DND-41 (cell line): Measurements from ENCODE around the gene SNAI3.
A peak's percentile ranks its signal among the peaks of the same experiment; 100 is the strongest.

Experiments
- ATAC-seq: fragments of 200-7000 bp; cut with Tn5 transposase; 3 replicates; pipeline ENCODE4 v1.9.1; 2021; ENCODE audit warnings: low read depth; ENCODE audit not compliant: insufficient read depth
- DNase-seq: peaks from one replicate; pipeline ENCODE4 v3.0.0-alpha.2; 2020
- H2AFZ ChIP-seq: 2 replicates; pipeline ENCODE4 v1.6.0; 2012; ENCODE audit warnings: low read depth, low read length
- H3K27ac ChIP-seq: 2 replicates; pipeline ENCODE4 v1.5.1; 2012; ENCODE audit warnings: low read length, inconsistent platforms
- H3K27me3 ChIP-seq: fragments of 200-600 bp; sonication (generic); 2 replicates; pipeline ENCODE4 v1.6.0; 2012; ENCODE audit warnings: low read length, mild to moderate bottlenecking, inconsistent platforms; ENCODE audit not compliant: insufficient read depth, poor library complexity
- H3K36me3 ChIP-seq: 2 replicates; pipeline ENCODE4 v1.5.1; 2012; ENCODE audit warnings: low read length, inconsistent platforms; ENCODE audit not compliant: insufficient read depth
- H3K4me1 ChIP-seq: 2 replicates; pipeline ENCODE4 v1.5.1; 2012; ENCODE audit warnings: mild to moderate bottlenecking, low read length; ENCODE audit not compliant: insufficient read depth
- H3K4me2 ChIP-seq: 2 replicates; pipeline ENCODE4 v1.6.0; 2012; ENCODE audit warnings: mild to moderate bottlenecking, moderate library complexity, low read length, inconsistent platforms; ENCODE audit not compliant: insufficient read depth
- H3K4me3 ChIP-seq, 2 experiments: fragments of 200-600 bp in 1 of 2; shearing (Covaris generic) in 1 of 2; 2 replicates each; pipeline ENCODE4 v1.5.1; 2012 to 2016; ENCODE audit warnings: inconsistent platforms in 2 of 2, low read length in 2 of 2, mild to moderate bottlenecking in 2 of 2, low read depth in 1 of 2, moderate library complexity in 1 of 2
- H3K79me2 ChIP-seq: 2 replicates; pipeline ENCODE4 v1.6.0; 2012; ENCODE audit warnings: low read length, inconsistent platforms; ENCODE audit not compliant: insufficient read depth
- H3K9ac ChIP-seq: 2 replicates; pipeline ENCODE4 v1.6.0; 2012; ENCODE audit warnings: low read depth, mild to moderate bottlenecking, inconsistent platforms, low read length, moderate library complexity
- H3K9me3 ChIP-seq: 2 replicates; pipeline ENCODE4 v1.5.1; 2012; ENCODE audit warnings: low read length, moderate library complexity, mild to moderate bottlenecking, inconsistent platforms; ENCODE audit not compliant: insufficient read depth, severe bottlenecking
- H4K20me1 ChIP-seq: 2 replicates; pipeline ENCODE4 v1.6.0; 2012; ENCODE audit warnings: low read length; ENCODE audit not compliant: insufficient read depth
- CTCF ChIP-seq: IDR thresholded peaks from 2 replicates; pipeline ENCODE4 v1.5.1; 2012; ENCODE audit warnings: borderline replicate concordance, low read length, moderate library complexity, mild to moderate bottlenecking; ENCODE audit not compliant: poor library complexity, severe bottlenecking; ENCODE audit errors: extremely low read depth
- EZH2 ChIP-seq: IDR thresholded peaks from 3 replicates; pipeline ENCODE4 v1.6.1; 2012; ENCODE audit warnings: borderline replicate concordance, low read depth, mild to moderate bottlenecking, moderate library complexity, low read length, inconsistent platforms; ENCODE audit not compliant: severe bottlenecking

Gene SNAI3

DNA sequence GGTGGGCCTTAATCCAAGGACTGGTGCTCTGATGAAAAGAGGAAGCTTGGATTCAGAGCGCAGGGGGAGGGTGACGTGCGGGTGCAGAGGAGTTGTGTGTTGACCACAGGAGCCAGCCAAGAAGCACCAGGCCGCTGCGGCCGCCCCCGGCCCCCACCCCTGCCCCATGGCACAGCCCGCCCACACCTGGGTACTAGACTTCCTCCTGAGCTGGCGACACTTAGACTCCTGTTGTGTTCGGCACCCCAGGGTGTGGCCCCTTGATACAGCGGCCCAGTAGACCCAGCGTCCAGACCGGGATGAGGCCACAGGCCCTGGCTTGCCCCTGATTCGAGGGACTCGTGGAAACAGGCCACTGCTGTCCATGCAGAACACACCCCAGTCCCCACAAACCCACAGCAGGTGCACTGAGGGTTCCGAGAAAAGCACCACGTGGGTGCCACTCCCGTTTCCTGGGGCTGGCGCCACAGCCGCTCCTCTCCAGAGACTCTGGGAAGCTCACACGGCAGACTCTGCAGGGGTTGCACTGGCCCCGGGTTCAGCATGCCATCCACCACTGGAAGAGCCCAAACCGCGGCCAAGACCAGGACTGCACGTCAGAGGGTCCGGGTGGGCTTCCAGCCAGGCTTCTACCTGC, 5.7 kb upstream of the SNAI3 start:
- Histone ChIP-seq H2AFZ (no peak overlapping the region), H3K9me3 (no peaks in the 10 kb centered on the region), H3K27ac (no peak overlapping the region), H3K4me1 (peaks cover 3% of the 10 kb centered on the region; the same call in 1 of the 2 replicates), H4K20me1 (peaks cover 5% of the 10 kb centered on the region), H3K36me3 (peaks cover 11% of the 10 kb centered on the region), H3K4me3 (no peak overlapping the region), H3K4me2 (no peak overlapping the region), H3K79me2 (no peaks in the 10 kb centered on the region), H3K9ac (no peak overlapping the region), H3K27me3 (peaks cover 1% of the 10 kb centered on the region)
- peak; percentile 58; the same call in 2 of the 3 replicates for ATAC-seq
- no peak for TF ChIP-seq EZH2
- no peak for TF ChIP-seq CTCF
- peak; percentile 49 for DNase-seq

- peaks cover 10% of the 10 kb centered on the region for H4K20me1 ChIP-seq
- ATAC-seq: no peak
- no peak for TF ChIP-seq EZH2
- peaks cover 9% of the 10 kb centered on the region for H3K4me1 ChIP-seq
- H3K4me3 ChIP-seq: no peak overlapping the region
- H3K9me3 ChIP-seq: no peaks in the 10 kb centered on the region
- H3K27me3 ChIP-seq: peaks cover 9% of the 10 kb centered on the region
- H3K9ac ChIP-seq: no peak overlapping the region
- no peak overlapping the region for H3K4me2 ChIP-seq
- H3K27ac ChIP-seq: no peak overlapping the region
- no peak overlapping the region for H2AFZ ChIP-seq
- H3K36me3 ChIP-seq: peaks cover 6% of the 10 kb centered on the region; the same call in 1 of the 2 replicates
- no peak for DNase-seq
- H3K79me2 ChIP-seq: no peaks in the 10 kb centered on the region
These were observed 5.0 kb upstream of the SNAI3 start for GRCh38 chr16:88691129-88691813.

GRCh38 chr16:88690341-88691128, 4.2 kb upstream of the SNAI3 start:
- no peak overlapping the region for H3K9ac ChIP-seq
- H3K79me2 ChIP-seq: no peaks in the 10 kb centered on the region
- H4K20me1 ChIP-seq: peaks cover 14% of the 10 kb centered on the region
- H3K27ac ChIP-seq: no peak overlapping the region
- no peaks in the 10 kb centered on the region for H3K9me3 ChIP-seq
- no peaks in the 10 kb centered on the region for H3K36me3 ChIP-seq
- no peak for TF ChIP-seq CTCF
- TF ChIP-seq EZH2: no peak
- DNase-seq (no peak), ATAC-seq (no peak)
- peaks cover 17% of the 10 kb centered on the region for H3K4me1 ChIP-seq
- no peak overlapping the region for H2AFZ ChIP-seq
- H3K4me3 ChIP-seq: no peak overlapping the region
- peaks cover 16% of the 10 kb centered on the region for H3K27me3 ChIP-seq
- H3K4me2 ChIP-seq: no peak overlapping the region
